Measurements from ENCODE around the gene FXYD5. TPM values are rescaled to one million over a fixed set of nuclear protein-coding genes. Genes with fewer than 3 reads are reported as not detected.

The FXYD5 gene
- total RNA-seq, 1 donor from 2014 or later = 12.4 TPM

- no peaks in the 10 kb centered on the region for H3K27me3 ChIP-seq (ENCODE audit: control insufficient read depth, insufficient read depth, low read length)
- DNase-seq (ENCODE audit: low read depth) (no peak), FAIRE-seq (no peak)
- TF ChIP-seq CTCF (IDR thresholded peaks at IDR 0.05; ENCODE audit: insufficient read depth, low read length, severe bottlenecking) = no peak
- H3K4me3 ChIP-seq (ENCODE audit: low read depth, low read length) = no peak overlapping the region
- no peaks in the 10 kb centered on the region for H3K36me3 ChIP-seq (ENCODE audit: control insufficient read depth, insufficient read depth, low read length)
Observed at GRCh38 chr19:35199481-35199880, 44.9 kb downstream of the FXYD5 start.

GRCh38 chr19:35202722-35203688 lies 48.5 kb downstream of the FXYD5 start:
- DNase-seq (ENCODE audit: low read depth) (no peak), FAIRE-seq (no peak)

GRCh38 chr19:35204799-35205732 lies 50.5 kb downstream of the FXYD5 start:
- Histone ChIP-seq H3K4me3 (ENCODE audit: low read depth, low read length) (no peak overlapping the region), H3K36me3 (ENCODE audit: control insufficient read depth, insufficient read depth, low read length) (no peaks in the 10 kb centered on the region), H3K27me3 (ENCODE audit: control insufficient read depth, insufficient read depth, low read length) (no peaks in the 10 kb centered on the region)
- no peak for FAIRE-seq
- no peak for TF ChIP-seq CTCF (IDR thresholded peaks at IDR 0.05; ENCODE audit: insufficient read depth, low read length, severe bottlenecking)
- no peak for DNase-seq (ENCODE audit: low read depth)

More at GRCh38 chr19:35202722-35203688, 48.5 kb downstream of the FXYD5 start:
- H3K36me3 ChIP-seq (ENCODE audit: control insufficient read depth, insufficient read depth, low read length) = no peaks in the 10 kb centered on the region
- no peak for TF ChIP-seq CTCF (IDR thresholded peaks at IDR 0.05; ENCODE audit: insufficient read depth, low read length, severe bottlenecking)
- H3K4me3 ChIP-seq (ENCODE audit: low read depth, low read length) = no peak overlapping the region
- H3K27me3 ChIP-seq (ENCODE audit: control insufficient read depth, insufficient read depth, low read length) = no peaks in the 10 kb centered on the region

DNA sequence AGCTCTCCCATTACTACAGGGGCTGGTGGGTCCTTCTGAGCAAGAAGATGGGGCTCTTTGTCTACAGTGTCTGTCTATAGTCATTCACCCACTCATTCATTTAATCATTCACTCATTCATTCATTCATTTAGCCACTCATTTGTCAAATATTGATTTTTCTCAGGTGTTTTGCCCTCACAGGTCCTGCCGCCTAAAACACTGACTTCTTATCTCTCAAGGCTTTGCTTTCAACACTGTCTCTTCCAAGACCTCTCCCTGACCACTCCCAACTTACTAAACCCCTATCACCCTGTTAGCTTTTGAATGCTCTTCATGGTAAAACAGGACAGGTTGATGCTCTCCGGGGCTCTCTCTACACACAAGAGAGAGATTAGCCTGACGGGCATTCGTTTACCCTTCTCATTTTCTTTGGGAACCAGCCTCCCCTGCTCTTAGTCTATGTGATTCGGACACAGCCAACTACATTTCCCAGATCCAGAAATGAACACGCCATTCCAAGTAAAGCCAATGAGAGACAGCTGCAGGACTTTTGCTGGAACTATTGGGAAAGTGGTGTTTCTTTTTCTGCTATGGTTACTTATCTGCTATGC lies 51.3 kb downstream of the FXYD5 start:
- Histone ChIP-seq H3K27me3 (ENCODE audit: control insufficient read depth, insufficient read depth, low read length) (no peaks in the 10 kb centered on the region), H3K36me3 (ENCODE audit: control insufficient read depth, insufficient read depth, low read length) (no peaks in the 10 kb centered on the region), H3K4me3 (ENCODE audit: low read depth, low read length) (no peak overlapping the region)
- no peak for DNase-seq (ENCODE audit: low read depth)
- FAIRE-seq = no peak
- TF ChIP-seq CTCF (IDR thresholded peaks at IDR 0.05; ENCODE audit: insufficient read depth, low read length, severe bottlenecking) = no peak

GRCh38 chr19:35206379-35206778 lies 51.8 kb downstream of the FXYD5 start:
- DNase-seq (ENCODE audit: low read depth) (no peak), FAIRE-seq (no peak)
- TF ChIP-seq CTCF (IDR thresholded peaks at IDR 0.05; ENCODE audit: insufficient read depth, low read length, severe bottlenecking) = no peak
- H3K27me3 ChIP-seq (ENCODE audit: control insufficient read depth, insufficient read depth, low read length) = no peaks in the 10 kb centered on the region
- no peak overlapping the region for H3K4me3 ChIP-seq (ENCODE audit: low read depth, low read length)
- no peaks in the 10 kb centered on the region for H3K36me3 ChIP-seq (ENCODE audit: control insufficient read depth, insufficient read depth, low read length)

All from bronchial epithelial cell (primary cell).